Measurements from ENCODE around the gene SYNC.

GRCh38 chr1:32686387-32686786 lies 16.2 kb downstream of the SYNC start:
- TF ChIP-seq KDM4A (IDR thresholded peaks at IDR 0.05; ENCODE audit: low read depth, low read length, severe bottlenecking) (no peak), EZH2 (IDR thresholded peaks at IDR 0.05; ENCODE audit: low read depth, low read length, severe bottlenecking) (no peak)
